Subcutaneous abdominal adipose tissue (tissue), 5 donors: ENCODE measurements around the gene RUNX3.
"Not testable (repeated sequence)": the region's sequence is repeated elsewhere in the genome, so short reads cannot be mapped to it uniquely, and the experiment has no call there.

Source experiments
- H3K27ac ChIP-seq: one replicate; pipeline ENCODE4 v1.7.0; 2013; ENCODE audit warnings: low read depth, mild to moderate bottlenecking, inconsistent platforms, low read length, moderate library complexity
- H3K27me3 ChIP-seq, 5 donors: one replicate each; pipeline ENCODE4 v1.7.0; 2013; ENCODE audit warnings: low read length in 5 of 5, inconsistent platforms in 1 of 5; ENCODE audit not compliant: control insufficient read depth in 5 of 5, insufficient read depth in 4 of 5
- H3K36me3 ChIP-seq, 5 donors: one replicate each; pipeline ENCODE4 v1.7.0; 2013; ENCODE audit warnings: low read length in 5 of 5; ENCODE audit not compliant: control insufficient read depth in 5 of 5, insufficient read depth in 5 of 5
- H3K4me1 ChIP-seq, 5 donors: one replicate each; pipeline ENCODE4 v1.7.0; 2013; ENCODE audit warnings: low read length in 5 of 5, mild to moderate bottlenecking in 3 of 5, moderate library complexity in 1 of 5; ENCODE audit not compliant: control insufficient read depth in 5 of 5, insufficient read depth in 5 of 5
- H3K4me3 ChIP-seq, 5 donors: one replicate each; pipeline ENCODE4 v1.7.0; 2013; ENCODE audit warnings: low read length in 5 of 5, low read depth in 1 of 5
- H3K9ac ChIP-seq, 5 donors: one replicate each; pipeline ENCODE4 v1.7.0; 2013; ENCODE audit warnings: low read length in 5 of 5, mild to moderate bottlenecking in 4 of 5, moderate library complexity in 3 of 5
- H3K9me3 ChIP-seq, 5 donors: one replicate each; pipeline ENCODE4 v1.7.0; 2013; ENCODE audit warnings: low read length in 5 of 5; ENCODE audit not compliant: control insufficient read depth in 5 of 5
- donor health status: healthy.
- donor health status: healthy.
- donor health status: healthy.
- donor health status: healthy.
- donor health status: healthy.

Gene RUNX3

GRCh38 chr1:24908591-24909259 is 21.4 kb downstream of the RUNX3 start:
- peak overlapping the region in 1 of 5 donors; percentile 4 for H3K9ac ChIP-seq
- H3K27ac ChIP-seq, result no peak overlapping the region
- no peaks in the 10 kb centered on the region for H3K9me3 ChIP-seq
- H3K4me3 ChIP-seq, result no peak overlapping the region
- H3K36me3 ChIP-seq, result no peaks in the 10 kb centered on the region
- peaks cover 2 to 35% (median 20%) of the 10 kb centered on the region in 5 donors for H3K4me1 ChIP-seq
- H3K27me3 ChIP-seq, result peaks cover 0 to 12% (median 0%) of the 10 kb centered on the region in 5 donors

GRCh38 chr1:24907587-24908294 is 22.3 kb downstream of the RUNX3 start:
- Histone ChIP-seq H3K27me3 (peaks cover 0 to 17% (median 8%) of the 10 kb centered on the region in 5 donors), H3K4me1 (peaks cover 2 to 26% (median 20%) of the 10 kb centered on the region in 5 donors)
- not testable (repeated sequence) for H3K27ac ChIP-seq, H3K9me3 ChIP-seq, H3K9ac ChIP-seq, H3K4me3 ChIP-seq, H3K36me3 ChIP-seq

GRCh38 chr1:24906760-24907490 is 23.2 kb downstream of the RUNX3 start:
- H3K4me3 ChIP-seq, result no peak overlapping the region
- H3K27me3 ChIP-seq, result peaks cover 0 to 17% (median 9%) of the 10 kb centered on the region in 5 donors
- H3K9ac ChIP-seq, result no peak overlapping the region
- H3K4me1 ChIP-seq, result peaks cover 2 to 19% (median 15%) of the 10 kb centered on the region in 5 donors
- no peaks in the 10 kb centered on the region for H3K36me3 ChIP-seq
- no peak overlapping the region for H3K27ac ChIP-seq
- H3K9me3 ChIP-seq, result no peaks in the 10 kb centered on the region

- Histone ChIP-seq H3K36me3 (no peaks in the 10 kb centered on the region), H3K9me3 (no peaks in the 10 kb centered on the region), H3K9ac (no peak overlapping the region), H3K27me3 (peaks cover under 1 to 17% (median 15%) of the 10 kb centered on the region in 5 donors), H3K4me1 (peaks cover 2 to 12% (median 9%) of the 10 kb centered on the region in 5 donors), H3K4me3 (no peak overlapping the region), H3K27ac (no peak overlapping the region)
These were observed 23.9 kb downstream of the RUNX3 start for GRCh38 chr1:24905979-24906720.

GRCh38 chr1:24905355-24905978 is 24.6 kb downstream of the RUNX3 start:
- H3K36me3 ChIP-seq, result no peaks in the 10 kb centered on the region
- no peak overlapping the region for H3K9ac ChIP-seq
- H3K9me3 ChIP-seq, result no peaks in the 10 kb centered on the region
- peaks cover 2 to 12% (median 9%) of the 10 kb centered on the region in 5 donors for H3K4me1 ChIP-seq
- H3K4me3 ChIP-seq, result no peak overlapping the region
- H3K27me3 ChIP-seq, result peaks cover 4 to 18% (median 17%) of the 10 kb centered on the region in 5 donors
- H3K27ac ChIP-seq, result no peak overlapping the region

- Histone ChIP-seq H3K27me3 (peaks cover 9 to 19% (median 17%) of the 10 kb centered on the region in 5 donors), H3K27ac (no peak overlapping the region), H3K9me3 (no peaks in the 10 kb centered on the region), H3K9ac (no peak overlapping the region), H3K4me3 (no peak overlapping the region), H3K4me1 (peaks cover 2 to 11% (median 9%) of the 10 kb centered on the region in 5 donors), H3K36me3 (no peaks in the 10 kb centered on the region)
These were observed 25.2 kb downstream of the RUNX3 start for GRCh38 chr1:24904731-24905354.

- Histone ChIP-seq H3K9ac (no peak overlapping the region), H3K4me3 (no peak overlapping the region), H3K36me3 (no peaks in the 10 kb centered on the region), H3K27ac (no peak overlapping the region), H3K27me3 (peaks cover 11 to 19% (median 18%) of the 10 kb centered on the region in 5 donors), H3K4me1 (peaks cover 0 to 4% (median 3%) of the 10 kb centered on the region in 5 donors), H3K9me3 (no peaks in the 10 kb centered on the region)
These were observed 25.9 kb downstream of the RUNX3 start for GRCh38 chr1:24903955-24904730.

GRCh38 chr1:24903560-24903954 is 26.5 kb downstream of the RUNX3 start:
- Histone ChIP-seq H3K4me3 (no peak overlapping the region), H3K4me1 (no peaks in the 10 kb centered on the region), H3K9ac (no peak overlapping the region), H3K27ac (no peak overlapping the region), H3K9me3 (no peaks in the 10 kb centered on the region), H3K27me3 (peaks cover 15 to 21% (median 19%) of the 10 kb centered on the region in 5 donors), H3K36me3 (no peaks in the 10 kb centered on the region)
